ENCODE results near the gene KIF13A.

The KIF13A gene

DNA sequence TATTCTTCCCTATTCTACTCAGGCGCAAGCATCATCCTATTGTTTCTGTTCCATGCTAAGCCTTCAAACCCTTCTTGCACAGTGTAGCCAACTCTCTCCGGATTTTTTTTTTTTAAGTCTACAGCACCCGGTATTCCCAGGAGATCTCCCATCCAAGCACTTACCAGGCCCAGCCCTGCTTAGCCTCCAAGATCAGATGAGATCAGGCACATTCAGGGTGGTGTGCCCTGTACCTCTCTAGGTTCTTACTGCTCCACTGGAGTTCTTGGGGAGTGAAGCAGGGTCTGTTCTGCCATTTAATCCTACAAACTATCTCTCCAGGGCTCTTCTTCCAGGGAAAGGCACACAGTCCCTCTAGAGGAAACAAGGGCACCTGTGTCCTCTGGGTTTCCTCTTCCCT lies 265.8 kb downstream of the KIF13A start:
- no peak for DNase-seq (ENCODE audit: low spot score)

DNA sequence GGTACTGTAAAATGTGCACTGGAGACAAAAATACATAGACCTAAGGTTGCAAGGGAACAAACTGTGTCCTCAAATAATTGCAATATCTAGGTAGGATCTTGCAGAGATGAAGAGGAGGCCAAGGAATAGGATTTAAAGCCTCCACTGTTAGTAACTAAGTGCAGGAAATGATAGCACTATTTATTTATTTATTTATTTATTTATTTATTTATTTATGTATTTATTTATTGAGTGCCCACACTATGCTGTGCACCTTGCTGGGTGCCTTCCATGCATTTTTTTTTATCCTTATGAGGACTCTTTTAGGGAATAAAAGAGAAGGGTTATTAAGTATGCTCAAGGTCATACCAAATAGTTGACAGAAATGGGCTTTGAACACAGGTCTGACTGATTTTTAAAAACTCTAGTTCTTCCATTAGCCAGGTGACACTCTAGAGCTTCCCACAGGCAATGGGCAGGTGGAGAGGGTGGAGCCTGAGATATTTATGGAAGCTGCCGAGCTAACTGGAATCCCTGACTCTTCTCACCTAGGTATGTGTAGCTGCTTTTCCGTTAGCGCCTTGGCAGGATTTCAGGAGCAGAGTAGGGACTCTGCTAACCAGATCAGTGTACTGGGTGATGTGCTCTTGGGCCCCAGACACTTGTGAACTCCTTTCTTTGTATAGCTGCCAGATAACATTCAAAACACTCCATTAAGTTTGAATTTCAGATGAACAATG lies 268.0 kb downstream of the KIF13A start:
- no peak for DNase-seq (ENCODE audit: low spot score)

DNA sequence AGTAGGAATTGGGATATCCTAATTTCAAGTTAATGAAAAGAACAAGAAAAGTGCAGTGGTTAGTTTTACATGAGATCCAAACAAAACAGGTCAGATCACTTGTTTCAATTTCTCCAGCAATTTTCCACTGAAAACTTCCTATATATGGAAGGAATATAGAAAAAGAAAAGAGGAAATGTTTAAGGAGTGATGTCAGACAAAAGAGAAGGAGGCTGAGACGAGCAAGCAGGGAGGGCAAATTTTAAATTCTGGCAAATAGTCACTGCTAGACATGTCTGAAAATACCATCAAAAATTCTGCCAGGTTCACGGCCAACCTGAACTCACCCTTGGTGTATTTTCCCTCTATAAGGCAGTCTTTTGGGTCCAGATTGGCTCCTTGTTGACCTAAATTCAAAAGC lies 271.2 kb downstream of the KIF13A start:
- DNase-seq (ENCODE audit: low spot score) = no peak

DNA sequence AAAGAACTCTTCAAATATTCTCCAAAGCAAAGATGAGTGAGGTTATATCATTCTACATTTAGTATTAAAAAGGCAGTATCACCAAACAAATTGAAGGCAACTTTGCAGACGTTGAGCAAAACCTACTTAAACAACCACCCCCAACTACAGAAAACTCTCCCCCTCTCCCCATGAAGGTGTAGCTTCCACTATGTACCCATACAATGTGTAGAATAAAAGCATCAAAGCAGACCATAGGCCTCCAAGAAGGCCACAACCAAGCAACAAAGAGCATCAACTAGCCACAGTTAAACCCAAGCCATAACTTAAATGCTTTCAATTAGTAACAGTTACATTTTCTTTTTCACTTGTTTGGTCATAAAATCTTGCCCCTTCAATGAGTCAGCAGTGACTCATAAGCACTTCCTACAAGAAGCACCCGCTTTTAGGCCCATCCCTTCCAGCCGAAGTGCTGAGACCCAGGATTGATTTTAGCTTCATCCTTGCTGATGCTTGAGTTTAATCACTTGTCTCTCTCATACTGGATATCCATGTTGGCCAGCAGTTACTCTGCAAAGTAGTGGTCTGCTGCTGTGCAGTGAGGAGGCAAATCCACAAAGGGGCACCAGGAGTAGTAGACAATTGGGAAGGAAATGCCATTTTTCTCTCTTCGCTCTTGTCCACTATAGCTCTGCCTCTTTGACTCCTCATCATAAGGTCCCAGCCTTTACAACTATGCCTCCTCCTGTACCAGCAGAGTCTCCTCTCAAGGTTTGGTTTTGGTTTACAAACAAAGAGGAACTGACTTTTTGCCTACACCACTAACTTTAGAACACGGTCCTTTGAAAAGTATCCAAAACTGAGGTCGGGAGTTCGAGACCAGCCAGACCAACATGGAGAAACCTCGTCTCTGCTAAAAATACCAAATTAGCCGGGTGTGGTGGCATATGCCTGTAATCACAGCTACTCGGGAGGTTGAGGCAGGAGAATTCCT lies 272.3 kb downstream of the KIF13A start:
- DNase-seq (ENCODE audit: low spot score) = peak; percentile 21

DNA sequence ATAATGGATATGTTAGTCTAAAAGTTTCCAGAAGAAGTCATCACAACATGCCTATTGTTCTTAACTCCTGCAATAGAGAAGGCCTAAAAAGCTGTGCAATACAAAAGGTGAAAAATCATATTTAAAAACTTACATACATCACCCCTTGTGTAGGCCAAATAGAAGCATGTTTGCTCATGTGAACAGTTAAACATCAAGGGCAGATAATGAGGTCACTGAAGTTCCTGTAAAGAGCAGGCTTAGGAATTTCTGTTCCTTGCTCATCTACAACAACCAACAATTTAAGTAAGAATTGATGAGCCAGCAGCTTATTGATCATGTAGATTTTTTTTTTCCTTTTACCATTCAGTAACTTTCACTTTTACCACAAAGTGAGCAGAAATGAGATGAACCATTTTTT lies 273.3 kb downstream of the KIF13A start:
- no peak for DNase-seq (ENCODE audit: low spot score)

DNA sequence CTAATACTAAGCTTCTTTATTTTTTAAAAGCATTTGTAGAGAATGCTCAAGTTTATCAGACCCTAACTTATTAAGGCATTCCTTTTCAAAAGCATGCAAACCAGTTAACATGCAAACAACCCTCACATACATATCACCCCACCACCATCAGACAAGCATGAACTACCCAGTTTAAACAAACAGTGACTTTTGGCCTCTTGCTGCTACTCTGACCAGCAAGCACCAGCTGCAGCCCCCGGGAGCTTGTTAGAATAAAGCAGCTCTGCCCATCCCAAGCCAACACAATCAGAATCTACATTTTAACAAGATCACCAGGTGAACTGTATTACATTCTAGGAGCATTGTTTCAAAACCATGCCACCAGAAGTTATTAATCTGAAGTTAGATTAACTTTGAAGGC lies 274.9 kb downstream of the KIF13A start:
- DNase-seq (ENCODE audit: low spot score) = no peak

DNA sequence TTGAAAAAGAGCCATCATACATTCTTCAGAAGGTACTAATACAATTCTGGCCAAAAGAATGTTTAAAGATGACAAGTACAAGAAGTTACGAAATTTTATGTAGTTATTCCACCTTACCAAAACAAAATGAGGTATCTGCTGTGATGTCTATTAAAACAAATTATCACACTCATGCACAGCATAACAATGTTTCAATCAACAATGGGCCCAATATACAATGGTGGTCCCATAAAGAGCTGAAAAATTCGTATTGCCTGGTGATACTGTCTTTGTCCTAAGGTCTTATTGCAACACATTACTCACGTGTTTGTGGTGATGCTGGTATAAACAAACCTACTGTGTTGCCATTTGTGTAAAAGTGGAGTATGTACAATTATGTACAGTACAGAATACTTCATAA lies 277.1 kb downstream of the KIF13A start:
- DNase-seq (ENCODE audit: low spot score) = no peak

DNA sequence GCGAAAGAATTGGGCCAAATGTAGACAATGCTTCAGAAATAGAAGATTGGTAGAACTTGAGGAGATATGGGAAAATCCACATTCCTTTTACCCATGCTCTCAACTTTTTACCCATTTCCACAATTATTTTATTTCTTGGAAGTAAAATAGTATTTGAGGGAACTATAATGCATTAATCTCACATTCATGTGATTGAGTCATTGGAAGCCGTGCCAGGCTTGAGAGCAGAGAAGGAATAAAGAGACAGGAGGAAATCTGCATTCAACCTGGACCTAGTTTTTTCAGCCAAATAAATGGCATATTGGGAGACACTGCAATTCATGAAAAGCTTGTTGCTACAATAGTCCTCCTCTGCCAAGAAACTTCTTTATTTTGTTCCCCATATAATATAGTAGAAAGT lies 278.0 kb downstream of the KIF13A start:
- no peak for DNase-seq (ENCODE audit: low spot score)
